GM11168 (cell line): ENCODE measurements around the gene ZNF200.
"Not testable (repeated sequence)": the region's sequence is repeated elsewhere in the genome, so short reads cannot be mapped to it uniquely, and the experiment has no call there.

Source experiments
- in situ Hi-C: fragments of 300-500 bp; cut with MboI; formaldehyde crosslinking; loops from one replicate; pipeline ENCODE4 v1.12.0; 2022; ENCODE audit warnings: low sequenced_read_pairs; ENCODE audit not compliant: unreplicated experiment

ZNF200 gene

DNA sequence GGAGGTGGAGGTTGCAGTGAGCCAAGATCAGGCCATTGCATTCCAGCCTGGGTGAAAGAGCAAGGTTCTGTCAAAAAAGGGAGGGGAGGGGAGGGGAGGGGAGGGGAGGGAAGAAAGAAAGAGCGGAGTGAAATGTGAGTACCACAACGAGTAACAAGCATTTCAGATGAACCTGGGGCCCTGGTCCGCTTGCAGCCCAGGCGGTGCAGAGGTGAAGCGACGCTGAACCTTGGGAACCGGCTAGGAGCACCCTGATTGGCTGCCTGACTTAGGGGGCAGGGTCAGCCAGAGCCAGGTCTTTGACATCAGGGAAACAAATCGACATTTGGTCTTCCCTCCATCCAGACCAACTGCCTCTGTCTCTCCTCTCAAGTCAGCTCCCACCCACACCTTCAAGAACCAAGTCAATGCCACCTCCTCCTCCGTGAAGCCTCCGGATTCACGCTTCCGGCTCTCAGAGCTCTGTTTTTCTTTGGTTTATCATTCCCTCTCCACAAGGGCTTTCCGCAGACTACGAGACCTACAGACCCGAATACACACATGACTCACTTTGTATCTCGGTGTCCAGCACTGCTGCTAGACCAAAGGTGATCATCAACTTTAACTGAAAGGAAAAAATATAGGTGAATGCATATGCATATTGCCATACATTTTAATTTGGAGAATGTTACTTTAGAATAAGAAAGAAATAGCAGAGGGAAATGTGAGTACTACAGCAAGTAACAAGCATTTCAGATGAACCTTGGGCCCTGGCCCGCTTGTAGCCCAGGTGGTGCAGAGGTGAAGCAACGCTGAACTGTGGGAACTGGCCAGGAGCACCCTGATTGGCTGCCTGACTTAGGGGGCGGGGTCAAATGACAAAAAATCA lies 27.6 kb downstream of the ZNF200 start:
- in situ Hi-C loops, result no loop called here

GRCh38 chr16:3205939-3206338 lies 29.0 kb downstream of the ZNF200 start:
- in situ Hi-C loops, result not testable (repeated sequence)

GRCh38 chr16:3202903-3203539 lies 31.9 kb downstream of the ZNF200 start:
- in situ Hi-C loops, result no loop called here

DNA sequence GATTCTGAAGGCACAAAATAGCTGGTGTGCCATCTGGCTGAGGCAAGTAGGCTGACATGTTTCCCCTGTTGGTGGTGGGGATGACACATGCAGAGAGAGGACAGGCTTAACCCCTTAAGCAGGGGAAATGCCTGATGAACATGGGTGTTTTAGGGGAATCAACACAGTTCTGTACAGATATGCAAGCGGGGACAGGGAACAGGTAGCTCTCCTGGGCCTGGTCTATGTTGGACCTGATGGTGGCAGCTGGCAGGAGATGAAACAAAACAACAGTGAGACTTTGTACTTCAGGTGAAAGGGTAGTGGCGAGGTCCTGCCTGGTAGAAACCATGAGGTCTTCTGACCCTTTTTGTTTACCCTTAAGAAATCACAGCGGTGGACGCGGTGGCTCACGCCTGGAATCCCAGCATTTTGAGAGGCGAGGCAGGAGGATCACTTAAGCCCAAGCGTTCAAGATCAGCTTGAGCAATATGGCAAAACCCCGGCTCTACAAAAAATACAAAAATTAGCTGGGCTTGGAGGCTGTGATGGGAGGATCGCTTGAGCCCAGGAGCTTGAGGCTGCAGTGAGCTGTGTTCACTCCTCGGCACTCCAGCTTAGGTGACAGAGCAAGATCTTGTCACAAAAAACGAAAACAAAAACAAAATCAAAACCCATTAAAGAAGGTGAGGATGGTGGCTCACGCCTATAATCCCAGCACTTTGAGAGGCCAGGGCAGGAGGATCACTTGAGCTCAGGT lies 36.5 kb downstream of the ZNF200 start:
- in situ Hi-C loops, result no loop called here

DNA sequence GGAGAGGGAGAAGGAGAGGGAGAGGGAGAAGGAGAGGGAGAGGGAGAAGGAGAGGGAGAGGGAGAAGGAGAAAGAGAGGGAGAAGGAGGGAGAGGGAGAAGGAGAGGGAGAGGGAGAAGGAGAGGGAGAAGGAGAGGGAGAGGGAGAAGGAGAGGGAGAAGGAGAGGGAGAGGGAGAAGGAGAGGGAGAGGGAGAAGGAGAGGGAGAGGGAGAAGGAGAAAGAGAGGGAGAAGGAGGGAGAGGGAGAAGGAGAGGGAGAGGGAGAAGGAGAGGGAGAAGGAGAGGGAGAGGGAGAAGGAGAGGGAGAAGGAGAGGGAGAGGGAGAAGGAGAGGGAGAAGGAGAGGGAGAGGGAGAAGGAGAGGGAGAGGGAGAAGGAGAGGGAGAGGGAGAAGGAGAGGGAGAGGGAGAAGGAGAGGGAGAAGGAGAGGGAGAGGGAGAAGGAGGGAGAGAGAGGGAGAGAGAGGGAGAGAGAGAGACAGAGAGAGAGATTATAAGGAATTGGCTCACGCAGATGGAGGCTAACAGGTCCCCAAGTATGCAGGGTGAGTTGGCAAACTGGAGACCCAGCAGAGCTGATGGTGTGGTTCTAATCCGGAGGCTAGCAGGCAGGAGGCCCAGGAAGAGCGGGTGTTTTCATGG lies 37.1 kb downstream of the ZNF200 start:
- in situ Hi-C loops, result not testable (repeated sequence)

DNA sequence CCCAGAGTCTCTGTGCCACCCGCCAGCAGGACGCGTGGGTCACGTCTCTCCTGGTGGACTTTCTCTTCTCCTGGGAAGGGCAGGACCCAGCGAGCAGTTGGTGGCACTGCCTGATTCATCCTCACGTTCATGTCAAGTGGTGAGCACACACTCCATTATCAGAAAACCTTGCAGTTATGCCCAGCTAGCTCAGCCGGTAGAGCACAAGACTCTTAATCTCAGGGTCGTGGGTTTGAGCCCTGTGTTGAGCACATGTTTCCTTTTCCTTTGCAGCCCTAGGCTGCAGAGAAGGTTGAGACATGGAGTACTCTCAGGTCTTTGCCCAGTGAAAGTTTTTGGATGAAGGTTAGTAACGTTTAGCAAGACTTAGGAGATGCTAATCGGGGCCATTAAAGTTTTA lies 39.0 kb downstream of the ZNF200 start:
- in situ Hi-C loops, result no loop called here

- in situ Hi-C loops, result no loop called here
Measured at GRCh38 chr16:3194792-3195191, 40.2 kb downstream of the ZNF200 start.

DNA sequence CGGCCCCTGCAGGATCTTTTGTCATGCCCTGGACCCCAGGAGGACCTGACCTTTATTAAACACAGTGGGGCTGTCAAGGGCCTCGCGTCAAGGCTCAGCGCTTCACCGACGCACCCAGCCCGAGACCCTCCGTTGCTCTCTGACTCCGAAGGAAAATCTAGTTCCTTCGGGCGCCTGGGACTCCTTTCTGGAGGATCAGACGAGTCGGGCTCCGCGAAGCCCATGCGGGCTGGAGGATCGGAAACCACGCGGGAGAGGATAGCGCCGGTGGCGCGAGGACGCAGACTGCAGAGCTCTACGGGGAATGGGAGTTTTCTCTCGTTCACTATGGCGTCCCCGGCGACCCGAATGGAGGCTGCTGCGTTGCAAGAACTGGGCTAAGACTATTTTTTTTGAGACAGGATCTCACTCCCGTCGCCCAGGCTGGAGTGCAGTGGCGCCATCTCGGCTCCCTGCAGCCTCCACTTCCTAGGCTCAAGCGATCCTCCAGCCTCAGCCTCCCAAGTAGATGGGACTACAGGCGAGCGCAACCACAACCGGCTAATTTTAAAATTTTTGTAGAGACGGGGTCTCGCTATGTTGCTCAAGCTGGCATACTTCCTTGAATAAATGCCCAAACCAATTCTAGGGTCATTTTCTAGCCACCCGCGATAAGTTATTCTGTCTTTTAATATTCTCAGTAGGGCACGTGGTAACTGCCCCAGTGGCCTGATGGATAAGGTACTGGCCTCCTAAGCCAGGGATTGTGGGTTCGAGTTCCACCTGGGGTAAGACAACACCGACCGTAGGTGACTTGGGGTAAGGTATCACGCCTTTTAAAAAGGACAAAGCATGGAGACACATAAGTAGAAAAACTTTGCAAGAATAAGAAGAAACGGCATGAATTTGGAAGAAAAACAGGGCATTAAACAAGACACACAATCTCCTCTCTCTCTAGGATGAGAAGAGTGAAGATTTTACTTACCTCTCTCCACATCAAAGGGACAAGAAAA lies 41.4 kb downstream of the ZNF200 start:
- in situ Hi-C loops, result no loop called here

DNA sequence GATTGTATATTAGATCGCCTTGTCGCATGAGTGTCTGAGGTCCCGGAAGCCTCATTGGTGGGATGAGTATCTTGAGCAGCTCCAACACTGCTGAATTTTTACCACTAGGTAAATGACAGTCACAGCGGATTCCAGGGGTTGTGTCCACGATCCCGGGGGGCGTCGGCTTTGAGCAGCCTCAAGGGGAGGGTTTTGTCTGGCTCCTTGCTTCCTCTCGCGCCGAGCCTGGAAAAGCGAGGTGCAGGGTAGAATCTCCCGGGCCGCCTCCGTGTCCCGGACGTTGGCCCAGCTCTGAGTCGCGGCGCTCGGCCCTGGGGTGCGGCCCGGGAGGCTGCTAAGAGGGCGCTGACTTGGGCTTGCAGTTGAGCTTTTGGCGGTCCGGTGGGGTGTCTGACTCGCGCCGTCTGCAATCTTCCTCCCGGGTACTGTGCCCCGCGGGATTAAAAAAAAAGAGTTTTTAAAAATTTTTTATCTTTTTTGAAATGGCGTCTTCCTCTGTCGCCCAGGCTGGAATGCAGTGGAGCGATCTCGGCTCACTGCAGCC lies 42.4 kb downstream of the ZNF200 start:
- in situ Hi-C loops, result no loop called here

DNA sequence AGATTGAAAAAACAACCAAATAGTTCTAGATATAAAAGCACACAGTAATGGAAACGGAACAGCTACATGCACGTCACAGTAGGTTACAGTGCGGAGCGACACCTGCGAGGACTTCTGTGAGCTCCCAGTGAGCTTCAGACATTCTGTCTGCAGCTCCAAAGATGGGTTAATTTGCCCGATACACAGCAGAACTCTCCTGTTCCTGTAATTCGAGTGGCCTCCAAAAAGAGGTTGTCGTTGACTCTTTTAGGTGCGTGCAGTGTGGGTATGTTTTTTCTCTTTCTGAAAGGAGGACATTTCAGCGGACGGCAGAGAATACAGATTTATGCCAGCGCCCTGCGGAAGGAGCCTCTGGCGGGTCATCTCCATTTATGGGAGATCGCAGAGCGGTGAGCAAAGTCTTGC lies 44.0 kb downstream of the ZNF200 start:
- in situ Hi-C loops, result no loop called here

GRCh38 chr16:3189869-3190268 lies 45.1 kb downstream of the ZNF200 start:
- in situ Hi-C loops, result no loop called here

- in situ Hi-C loops, result no loop called here
Measured at GRCh38 chr16:3188925-3189825, 45.8 kb downstream of the ZNF200 start.

- in situ Hi-C loops, result no loop called here
Measured at GRCh38 chr16:3188675-3188924, 46.4 kb downstream of the ZNF200 start.

- in situ Hi-C loops, result no loop called here
Measured at GRCh38 chr16:3187798-3188674, 46.9 kb downstream of the ZNF200 start, which contains the start of gene OR1F1. Gene OR1F1 (plus strand): TSS chr16:3188204.

DNA sequence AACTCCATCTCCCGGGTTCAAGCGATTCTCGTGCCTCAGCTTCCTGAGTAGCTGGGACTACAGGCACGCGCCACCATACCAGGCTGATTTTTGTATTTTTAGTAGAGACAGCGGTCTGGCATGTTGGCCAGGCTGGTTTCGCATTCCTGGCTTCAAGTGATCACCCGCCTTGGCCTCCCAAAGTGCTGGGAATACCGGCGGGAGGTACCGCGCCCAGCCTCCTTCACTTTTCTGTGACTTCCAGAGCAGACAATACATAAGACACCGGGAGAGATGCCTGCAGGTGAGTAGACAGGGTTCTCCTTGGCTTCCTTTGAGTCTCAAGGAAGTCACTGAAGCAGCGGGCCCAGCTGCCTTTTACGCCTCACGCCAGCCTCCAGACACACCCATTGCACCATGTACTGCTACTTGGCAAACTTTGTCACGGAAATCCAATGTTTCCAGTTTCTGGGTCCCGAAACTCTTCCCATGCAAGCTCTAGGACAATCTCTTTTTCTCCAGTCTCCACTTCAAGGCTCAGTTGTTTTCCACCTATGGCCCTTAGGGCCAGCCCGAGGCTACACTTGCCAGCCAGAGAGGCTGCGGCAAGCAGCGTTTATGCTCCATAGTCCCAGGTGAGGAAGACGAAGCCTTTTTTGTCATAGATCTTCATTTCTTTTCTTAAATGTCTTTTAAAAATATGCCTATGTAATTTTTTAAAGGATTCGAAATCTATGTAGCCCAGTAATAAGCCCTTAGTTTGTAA lies 47.8 kb downstream of the ZNF200 start:
- in situ Hi-C loops, result no loop called here

GRCh38 chr16:3183445-3184139 lies 51.4 kb downstream of the ZNF200 start:
- in situ Hi-C loops, result no loop called here
